HG03103 (cell line): Measurements from ENCODE around the gene IRAK3.

Experiments used
- ATAC-seq: cut with Tn5 transposase; IDR thresholded peaks from one replicate; pipeline ENCODE4 v1.9.1; 2021; ENCODE audit warnings: low read depth; ENCODE audit not compliant: unreplicated experiment

Gene IRAK3

GRCh38 chr12:66244446-66244845 lies 55.4 kb downstream of the IRAK3 start:
- ATAC-seq, result no peak

GRCh38 chr12:66247741-66248140 lies 58.7 kb downstream of the IRAK3 start:
- no peak for ATAC-seq

- ATAC-seq, result no peak
These were observed 62.0 kb downstream of the IRAK3 start for GRCh38 chr12:66251049-66251448.

GRCh38 chr12:66252771-66253170 lies 63.8 kb downstream of the IRAK3 start:
- ATAC-seq, result no peak

- no peak for ATAC-seq
These were observed 66.7 kb downstream of the IRAK3 start for GRCh38 chr12:66255737-66256136.

- ATAC-seq, result no peak
These were observed 69.0 kb downstream of the IRAK3 start for GRCh38 chr12:66258011-66258410.

- no peak for ATAC-seq
These were observed 73.7 kb downstream of the IRAK3 start for GRCh38 chr12:66262737-66263136.

- no peak for ATAC-seq
These were observed 79.5 kb downstream of the IRAK3 start for GRCh38 chr12:66268562-66268961.

- ATAC-seq, result no peak
These were observed 80.1 kb downstream of the IRAK3 start for GRCh38 chr12:66269142-66269541.

GRCh38 chr12:66269757-66270383 lies 80.9 kb downstream of the IRAK3 start:
- ATAC-seq, result no peak

- no peak for ATAC-seq
These were observed 81.6 kb downstream of the IRAK3 start for GRCh38 chr12:66270613-66271012.

- no peak for ATAC-seq
These were observed 83.6 kb downstream of the IRAK3 start for GRCh38 chr12:66272650-66273049.

- ATAC-seq, result no peak
These were observed 84.1 kb downstream of the IRAK3 start for GRCh38 chr12:66273147-66273546.

- ATAC-seq, result no peak
These were observed 86.0 kb downstream of the IRAK3 start for GRCh38 chr12:66275040-66275439.

GRCh38 chr12:66279123-66279712 lies 90.2 kb downstream of the IRAK3 start:
- ATAC-seq, result no peak

GRCh38 chr12:66280561-66280960 lies 91.5 kb downstream of the IRAK3 start:
- no peak for ATAC-seq

GRCh38 chr12:66282244-66282643 lies 93.2 kb downstream of the IRAK3 start:
- ATAC-seq, result no peak

- ATAC-seq, result no peak
These were observed 98.3 kb downstream of the IRAK3 start for GRCh38 chr12:66287275-66287674.

GRCh38 chr12:66288121-66288520 lies 99.1 kb downstream of the IRAK3 start:
- no peak for ATAC-seq

- ATAC-seq, result no peak
These were observed 100.5 kb downstream of the IRAK3 start for GRCh38 chr12:66289485-66289884.

- ATAC-seq, result no peak
These were observed 101.7 kb downstream of the IRAK3 start for GRCh38 chr12:66290716-66291200.

GRCh38 chr12:66296176-66296683 lies 107.2 kb downstream of the IRAK3 start:
- no peak for ATAC-seq
